GM19193 (cell line): ENCODE results near the gene CPPED1.

ENCODE experiments used
- POLR2A ChIP-seq: IDR thresholded peaks from 4 replicates; pipeline ENCODE4 v1.6.1; 2011; ENCODE audit not compliant: insufficient read depth, insufficient read length; ENCODE audit errors: extremely low read depth

CPPED1 gene

GRCh38 chr16:12781777-12782176 lies 21.9 kb downstream of the CPPED1 start:
- TF ChIP-seq POLR2A, result no peak

GRCh38 chr16:12780467-12780866 lies 23.2 kb downstream of the CPPED1 start:
- no peak for TF ChIP-seq POLR2A

GRCh38 chr16:12778726-12779125 lies 25.0 kb downstream of the CPPED1 start:
- TF ChIP-seq POLR2A, result no peak

DNA sequence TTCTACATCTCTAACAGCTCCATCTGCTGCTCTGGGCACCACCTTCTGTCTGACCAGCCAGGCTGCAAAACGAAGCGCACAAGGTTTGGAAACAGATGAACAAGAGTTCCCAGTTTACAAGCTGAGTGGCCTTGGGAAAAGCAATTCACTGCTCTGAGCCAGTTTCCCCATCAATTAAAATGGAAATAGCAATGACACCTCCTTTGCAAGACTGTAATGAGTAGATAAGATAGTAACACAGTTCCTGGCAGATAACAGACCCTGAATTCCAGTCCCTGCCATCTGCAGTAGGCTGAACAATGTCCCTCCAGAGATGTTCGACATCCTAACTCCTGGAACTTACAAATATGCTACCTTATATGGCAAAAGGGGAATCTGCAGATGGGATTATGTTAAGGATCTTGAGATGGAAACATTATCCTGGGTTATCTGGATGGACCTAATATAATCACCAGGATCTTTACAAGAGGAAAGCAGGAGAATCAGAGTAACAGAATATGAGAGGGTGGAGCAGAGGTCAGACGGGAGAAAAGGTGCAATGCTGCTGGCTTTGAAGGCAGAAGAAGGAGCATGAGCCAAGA lies 27.9 kb downstream of the CPPED1 start:
- TF ChIP-seq POLR2A, result no peak

DNA sequence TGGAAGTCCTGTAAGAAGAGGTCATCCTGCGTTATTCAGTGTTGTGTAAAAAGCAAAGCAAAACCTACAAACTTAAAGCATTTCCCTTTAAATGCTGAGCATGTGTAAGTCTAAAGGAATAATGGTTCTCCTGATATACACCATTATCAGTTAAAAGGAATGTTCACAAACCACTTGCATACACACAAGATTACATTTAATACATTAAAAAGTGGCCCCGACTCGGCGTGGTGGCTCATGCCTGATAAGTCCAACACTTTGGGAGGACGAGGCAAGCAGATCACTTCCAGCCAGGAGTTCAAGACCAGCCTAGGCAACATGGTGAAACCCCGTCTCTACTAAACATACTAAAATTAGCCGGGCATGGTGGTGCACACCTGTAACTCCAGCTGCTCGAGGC lies 30.5 kb downstream of the CPPED1 start:
- no peak for TF ChIP-seq POLR2A

- no peak for TF ChIP-seq POLR2A
Observed at GRCh38 chr16:12771341-12771798, 32.3 kb downstream of the CPPED1 start.

DNA sequence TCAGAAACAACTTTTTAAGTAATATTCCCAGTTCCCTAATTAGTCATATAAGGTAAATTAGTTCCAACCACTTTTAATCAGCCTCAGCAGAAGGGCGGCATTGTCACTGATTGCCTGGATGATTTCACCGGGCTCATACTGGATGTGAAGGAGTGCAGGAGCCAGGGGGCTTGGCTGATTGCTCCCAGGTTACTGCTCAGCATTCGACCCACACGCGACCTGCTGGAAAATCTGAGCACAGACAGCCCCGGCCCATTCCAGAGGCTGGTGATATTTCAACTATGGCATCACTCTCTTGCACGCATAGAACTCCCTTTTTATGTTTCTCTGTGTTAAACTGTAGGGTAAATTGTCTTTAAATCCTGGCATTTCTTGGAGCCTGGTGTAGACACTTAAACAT lies 34.2 kb downstream of the CPPED1 start:
- TF ChIP-seq POLR2A, result no peak

- no peak for TF ChIP-seq POLR2A
Observed at GRCh38 chr16:12767897-12768296, 35.8 kb downstream of the CPPED1 start.

DNA sequence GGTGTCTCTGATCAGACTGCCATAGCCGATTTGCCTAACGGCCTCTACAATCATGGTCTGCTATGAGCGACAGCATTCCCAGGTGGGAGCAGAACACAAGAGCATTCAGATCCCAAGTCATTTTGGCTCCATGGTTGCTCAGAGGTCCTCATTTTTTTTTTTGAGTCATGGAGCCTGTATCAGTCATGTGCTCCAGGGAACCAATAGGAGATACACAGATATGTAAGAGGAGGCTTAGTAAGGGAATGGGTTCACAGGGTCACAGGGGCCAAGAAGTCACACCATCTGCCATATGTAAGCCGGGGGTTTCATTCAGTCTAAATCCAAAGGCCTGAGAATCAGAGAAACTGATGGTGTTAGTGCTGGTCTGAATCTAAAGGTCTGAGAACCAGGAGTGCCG lies 36.8 kb downstream of the CPPED1 start:
- TF ChIP-seq POLR2A, result no peak

GRCh38 chr16:12764813-12765488 lies 38.7 kb downstream of the CPPED1 start:
- no peak for TF ChIP-seq POLR2A

DNA sequence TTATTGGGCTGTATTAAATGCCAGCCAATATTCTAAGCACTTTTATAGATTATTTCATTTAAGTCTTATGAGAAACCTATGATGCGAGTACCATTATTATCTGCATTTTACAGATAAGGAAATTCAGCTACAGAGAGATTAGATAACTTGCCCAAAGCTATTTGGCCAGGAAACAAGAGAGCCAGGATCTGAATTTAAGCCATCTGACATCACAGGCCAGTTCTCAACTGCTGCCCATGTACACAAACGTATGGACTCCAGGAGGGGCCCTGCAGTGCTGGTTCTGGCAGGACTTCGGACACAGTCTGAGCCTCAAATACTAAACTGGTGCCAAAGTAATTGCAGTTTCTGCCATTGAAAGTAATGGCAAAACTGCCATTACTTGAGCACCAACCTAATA lies 40.2 kb downstream of the CPPED1 start:
- TF ChIP-seq POLR2A, result no peak

DNA sequence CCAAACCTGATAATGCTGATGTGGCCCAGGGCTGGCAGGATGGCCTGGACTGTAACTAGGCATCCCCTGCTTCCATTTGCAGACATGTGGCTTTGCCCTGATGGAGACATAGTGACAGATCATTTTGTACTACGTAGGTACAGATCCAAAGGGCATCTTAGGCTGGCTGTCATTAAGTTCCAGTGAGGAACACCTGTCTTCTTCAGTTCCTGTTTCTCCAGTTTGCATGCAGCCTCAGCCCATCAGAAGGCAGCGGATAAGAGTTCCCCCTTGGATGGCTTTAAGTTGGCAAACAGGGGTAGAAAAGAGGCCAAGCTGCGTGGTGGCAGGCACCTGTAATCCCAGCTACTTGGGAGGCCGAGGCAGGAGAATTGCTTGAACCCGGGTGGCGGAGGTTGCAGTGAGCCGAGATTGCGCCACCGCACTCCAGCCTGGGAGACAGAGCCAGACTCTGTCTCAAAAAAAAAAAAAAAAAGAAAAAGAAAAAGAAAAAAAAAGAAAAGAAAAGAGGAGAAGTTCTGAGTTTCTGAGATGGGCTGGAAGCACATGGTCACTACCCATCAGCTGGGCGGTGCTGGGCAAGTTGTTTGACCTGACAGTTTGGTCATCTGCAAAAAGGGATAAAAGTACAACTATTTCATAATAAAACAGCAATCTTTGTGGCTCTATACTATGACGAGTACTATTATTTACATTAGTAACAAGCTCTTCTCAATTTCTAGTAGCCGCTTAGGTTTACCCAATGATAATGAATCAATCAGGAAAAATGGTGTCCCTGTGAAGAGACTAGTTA lies 42.7 kb downstream of the CPPED1 start:
- TF ChIP-seq POLR2A, result no peak

DNA sequence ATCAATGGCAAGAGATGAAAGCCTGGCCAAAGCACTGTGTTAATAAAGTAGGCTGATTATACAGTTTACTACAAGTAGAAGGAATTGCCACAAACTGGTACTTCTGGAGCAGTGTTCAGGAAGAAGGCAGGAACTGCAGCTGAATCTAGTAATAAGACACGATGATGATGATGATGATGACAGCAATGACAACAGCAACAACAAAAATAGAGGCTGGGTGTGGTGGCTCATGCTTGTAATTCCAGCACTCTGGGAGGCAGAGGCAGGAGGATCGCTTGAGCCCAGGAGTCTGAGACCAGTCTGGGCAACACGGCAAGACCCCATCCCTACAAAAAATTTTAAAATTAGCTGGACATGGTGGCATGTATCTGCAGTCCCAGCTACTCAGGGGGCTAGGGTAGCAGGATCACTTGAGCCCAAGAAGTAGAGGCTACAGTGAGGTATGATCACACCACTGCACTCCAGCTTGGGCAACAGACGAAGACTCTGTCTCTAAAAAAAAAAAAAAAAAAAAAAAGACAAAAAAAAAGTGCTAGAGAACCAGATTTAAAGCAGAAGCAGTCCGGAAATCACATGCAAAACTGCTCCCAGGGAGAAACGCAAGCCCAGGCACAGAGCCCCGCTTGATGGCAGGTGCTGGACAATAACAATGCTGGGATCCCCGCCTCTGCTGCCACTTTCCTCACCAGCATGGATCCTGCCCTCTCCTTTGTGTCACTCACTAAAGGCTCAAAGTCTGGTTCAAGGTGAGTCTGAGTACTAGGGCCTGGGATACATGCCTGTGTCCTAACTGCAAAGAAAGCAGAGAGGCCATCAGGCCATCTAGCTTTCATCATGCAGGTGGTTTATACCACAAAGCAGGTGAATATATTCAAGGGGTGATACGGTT lies 44.8 kb downstream of the CPPED1 start:
- TF ChIP-seq POLR2A, result no peak

DNA sequence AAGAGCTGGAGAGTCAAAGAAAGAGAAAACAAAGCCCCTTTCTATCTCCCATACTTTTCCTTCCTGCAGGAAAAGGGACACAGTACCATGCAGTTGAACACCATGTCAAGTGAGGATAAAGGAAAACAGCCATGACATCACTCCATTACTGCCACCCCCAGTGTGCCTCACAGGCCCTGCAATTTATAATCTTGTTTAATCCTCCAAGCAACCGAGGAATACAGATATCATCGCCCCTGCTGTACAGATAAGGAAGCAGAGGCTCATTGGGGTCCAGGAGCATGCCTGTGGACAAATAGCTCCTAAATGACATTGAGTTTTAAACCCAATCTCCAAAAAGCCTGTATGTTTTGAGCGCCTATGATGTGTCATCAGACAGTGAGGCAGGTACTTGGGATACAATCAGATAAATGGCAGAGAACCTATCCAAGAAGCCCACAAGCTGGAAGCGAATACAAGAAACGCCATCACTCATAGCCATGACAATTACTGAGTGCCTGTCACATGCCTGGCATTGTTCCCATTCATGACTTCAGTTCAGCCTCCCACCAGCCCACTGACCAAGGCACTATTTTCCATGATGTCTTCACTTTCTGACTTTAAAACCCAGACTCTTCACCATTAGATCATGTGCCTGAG lies 45.5 kb downstream of the CPPED1 start:
- TF ChIP-seq POLR2A, result no peak
